ENCODE results near the gene TP53I11.
A peak's percentile ranks its signal among the peaks of the same experiment; 100 is the strongest.

Gene TP53I11

GRCh38 chr11:44911029-44911814, 39.5 kb downstream of the TP53I11 start:
- TF ChIP-seq RAD21 (IDR thresholded peaks at IDR 0.05; ENCODE audit: low read depth): peak; percentile 68
- no peak for TF ChIP-seq CREB1 (IDR thresholded peaks at IDR 0.05; ENCODE audit: low read depth)

DNA sequence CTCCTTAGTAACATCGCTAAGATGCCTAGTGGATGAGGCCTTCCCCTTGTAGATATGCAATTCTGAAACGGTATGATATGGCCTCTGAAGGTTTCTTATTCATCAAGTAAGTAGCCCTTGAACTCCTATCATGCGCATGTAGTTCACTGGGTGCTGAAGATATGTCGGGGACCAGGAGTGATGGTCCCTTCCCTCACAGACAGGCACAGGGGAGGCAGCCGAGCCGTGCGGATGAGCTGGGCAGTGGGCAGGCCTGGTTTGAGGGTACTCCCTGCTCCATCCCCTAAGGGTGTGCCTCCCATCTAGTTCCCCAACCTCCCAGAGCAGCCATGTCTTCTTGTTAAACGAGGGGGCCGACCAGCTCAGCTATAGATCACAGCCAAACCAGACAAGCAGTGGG, 40.1 kb downstream of the TP53I11 start:
- TF ChIP-seq TCF12 (IDR thresholded peaks at IDR 0.05; ENCODE audit: low read depth): no peak
- no peak for TF ChIP-seq CEBPB (IDR thresholded peaks at IDR 0.05)
- TF ChIP-seq RAD21 (IDR thresholded peaks at IDR 0.05; ENCODE audit: low read depth): no peak
- TF ChIP-seq FOXM1 (IDR thresholded peaks at IDR 0.05; ENCODE audit: borderline replicate concordance, low read depth): no peak

DNA sequence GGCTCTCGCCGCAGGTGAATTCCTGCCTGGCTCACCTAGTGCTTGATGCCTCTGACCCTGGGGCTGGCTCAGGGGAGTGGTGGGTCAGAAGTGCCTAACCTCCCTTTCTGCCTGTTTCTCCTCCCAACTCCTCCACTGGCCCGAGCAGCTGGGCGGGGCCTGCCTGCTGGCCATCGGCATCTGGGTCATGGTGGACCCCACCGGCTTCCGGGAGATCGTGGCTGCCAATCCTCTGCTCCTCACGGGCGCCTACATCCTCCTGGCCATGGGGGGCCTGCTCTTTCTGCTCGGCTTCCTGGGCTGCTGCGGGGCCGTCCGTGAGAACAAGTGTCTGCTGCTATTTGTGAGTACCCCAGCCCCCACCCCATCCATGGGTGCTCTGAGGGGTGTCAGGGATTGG, 41.1 kb downstream of the TP53I11 start:
- TF ChIP-seq RAD21 (IDR thresholded peaks at IDR 0.05; ENCODE audit: low read depth) (no peak), EGR1 (IDR thresholded peaks at IDR 0.05) (no peak), ZBTB7A (IDR thresholded peaks at IDR 0.05; ENCODE audit: low read depth) (no peak), TEAD4 (IDR thresholded peaks at IDR 0.05) (no peak), MAX (IDR thresholded peaks at IDR 0.05) (no peak), EP300 (IDR thresholded peaks at IDR 0.05; ENCODE audit: borderline replicate concordance) (no peak), NFIC (IDR thresholded peaks at IDR 0.05) (no peak), TAF1 (IDR thresholded peaks at IDR 0.05; ENCODE audit: low read depth) (no peak), FOXM1 (IDR thresholded peaks at IDR 0.05; ENCODE audit: borderline replicate concordance, low read depth) (no peak), USF1 (IDR thresholded peaks at IDR 0.05) (no peak), CEBPB (IDR thresholded peaks at IDR 0.05) (no peak), YY1 (IDR thresholded peaks at IDR 0.05; ENCODE audit: low read depth) (no peak), TCF12 (IDR thresholded peaks at IDR 0.05; ENCODE audit: low read depth) (no peak)
- TF ChIP-seq, protein P1, sequence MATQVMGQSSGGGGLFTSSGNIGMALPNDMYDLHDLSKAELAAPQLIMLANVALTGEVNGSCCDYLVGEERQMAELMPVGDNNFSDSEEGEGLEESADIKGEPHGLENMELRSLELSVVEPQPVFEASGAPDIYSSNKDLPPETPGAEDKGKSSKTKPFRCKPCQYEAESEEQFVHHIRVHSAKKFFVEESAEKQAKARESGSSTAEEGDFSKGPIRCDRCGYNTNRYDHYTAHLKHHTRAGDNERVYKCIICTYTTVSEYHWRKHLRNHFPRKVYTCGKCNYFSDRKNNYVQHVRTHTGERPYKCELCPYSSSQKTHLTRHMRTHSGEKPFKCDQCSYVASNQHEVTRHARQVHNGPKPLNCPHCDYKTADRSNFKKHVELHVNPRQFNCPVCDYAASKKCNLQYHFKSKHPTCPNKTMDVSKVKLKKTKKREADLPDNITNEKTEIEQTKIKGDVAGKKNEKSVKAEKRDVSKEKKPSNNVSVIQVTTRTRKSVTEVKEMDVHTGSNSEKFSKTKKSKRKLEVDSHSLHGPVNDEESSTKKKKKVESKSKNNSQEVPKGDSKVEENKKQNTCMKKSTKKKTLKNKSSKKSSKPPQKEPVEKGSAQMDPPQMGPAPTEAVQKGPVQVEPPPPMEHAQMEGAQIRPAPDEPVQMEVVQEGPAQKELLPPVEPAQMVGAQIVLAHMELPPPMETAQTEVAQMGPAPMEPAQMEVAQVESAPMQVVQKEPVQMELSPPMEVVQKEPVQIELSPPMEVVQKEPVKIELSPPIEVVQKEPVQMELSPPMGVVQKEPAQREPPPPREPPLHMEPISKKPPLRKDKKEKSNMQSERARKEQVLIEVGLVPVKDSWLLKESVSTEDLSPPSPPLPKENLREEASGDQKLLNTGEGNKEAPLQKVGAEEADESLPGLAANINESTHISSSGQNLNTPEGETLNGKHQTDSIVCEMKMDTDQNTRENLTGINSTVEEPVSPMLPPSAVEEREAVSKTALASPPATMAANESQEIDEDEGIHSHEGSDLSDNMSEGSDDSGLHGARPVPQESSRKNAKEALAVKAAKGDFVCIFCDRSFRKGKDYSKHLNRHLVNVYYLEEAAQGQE (IDR thresholded peaks at IDR 0.05; ENCODE audit: low read depth): no peak

DNA sequence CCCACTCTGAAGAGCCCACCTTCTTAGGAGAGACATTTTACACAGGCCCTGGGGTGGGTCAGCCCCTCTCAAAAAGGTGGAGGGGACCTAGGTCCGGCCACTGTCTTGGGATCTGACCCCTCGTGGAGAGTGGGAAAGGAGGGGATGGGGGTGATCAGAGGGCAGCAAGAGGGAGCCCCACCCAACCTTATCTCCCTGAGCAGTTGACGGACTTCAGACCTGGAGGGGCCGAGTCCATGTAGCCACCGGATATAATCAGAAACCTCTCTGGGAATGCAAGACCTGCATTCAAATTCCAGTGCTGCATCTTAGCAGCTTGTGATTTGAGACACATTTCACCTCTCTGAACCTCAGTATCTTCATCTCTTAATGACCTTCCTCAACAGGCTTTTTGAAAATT, 44.0 kb downstream of the TP53I11 start:
- TF ChIP-seq, protein P1 (IDR thresholded peaks at IDR 0.05; ENCODE audit: low read depth): no peak
- no peak for TF ChIP-seq TAF1 (IDR thresholded peaks at IDR 0.05; ENCODE audit: low read depth)
- TF ChIP-seq EP300 (IDR thresholded peaks at IDR 0.05; ENCODE audit: borderline replicate concordance): no peak
- TF ChIP-seq NFIC (IDR thresholded peaks at IDR 0.05): no peak
- TF ChIP-seq RAD21 (IDR thresholded peaks at IDR 0.05; ENCODE audit: low read depth): no peak
- TF ChIP-seq CEBPB (IDR thresholded peaks at IDR 0.05): no peak
- TF ChIP-seq ZBTB7A (IDR thresholded peaks at IDR 0.05; ENCODE audit: low read depth): no peak
- TF ChIP-seq TCF12 (IDR thresholded peaks at IDR 0.05; ENCODE audit: low read depth): no peak
- no peak for TF ChIP-seq TEAD4 (IDR thresholded peaks at IDR 0.05)
- TF ChIP-seq YY1 (IDR thresholded peaks at IDR 0.05; ENCODE audit: low read depth): no peak
- TF ChIP-seq CREB1 (IDR thresholded peaks at IDR 0.05; ENCODE audit: low read depth): no peak
- no peak for TF ChIP-seq USF1 (IDR thresholded peaks at IDR 0.05)
- TF ChIP-seq FOXM1 (IDR thresholded peaks at IDR 0.05; ENCODE audit: borderline replicate concordance, low read depth): no peak
- no peak for TF ChIP-seq MAX (IDR thresholded peaks at IDR 0.05)
- TF ChIP-seq EGR1 (IDR thresholded peaks at IDR 0.05): no peak

- no peak for TF ChIP-seq ZBTB7A (IDR thresholded peaks at IDR 0.05; ENCODE audit: low read depth)
Observed at GRCh38 chr11:44905131-44905866, 45.4 kb downstream of the TP53I11 start.

Data from Ishikawa (cell line).